Measurements from ENCODE around the gene LRRFIP1. TPM values are rescaled to one million over a fixed set of nuclear protein-coding genes. Genes with fewer than 3 reads are reported as not detected.

Gene LRRFIP1
- total and polyA plus RNA-seq, 2 of the 13 experiments (the other 11 are each of a cell fraction or from before 2014, with no cell fraction given), result 15.9 to 40.5 TPM

- TF ChIP-seq ZNF574 (CRISPR knock-in tag; IDR thresholded peaks at IDR 0.05) (peak; percentile 68), MAX (IDR thresholded peaks at IDR 0.05) (peak; percentile 94), HOXA9 (CRISPR knock-in tag; IDR thresholded peaks at IDR 0.05; ENCODE audit: borderline replicate concordance) (no peak), ZFP82 (CRISPR knock-in tag; IDR thresholded peaks at IDR 0.05; ENCODE audit: borderline replicate concordance) (no peak), ERF (CRISPR knock-in tag; IDR thresholded peaks at IDR 0.05) (peak; percentile 67; the same call in 1 of the 2 replicates), ZBTB21 (CRISPR knock-in tag; IDR thresholded peaks at IDR 0.05) (peak; percentile 91), ZNF143 (CRISPR knock-in tag; IDR thresholded peaks at IDR 0.05) (0 out of 2 replicates have a peak, but pooled peaks have one; percentile 5), HOMEZ (CRISPR knock-in tag; IDR thresholded peaks at IDR 0.05; ENCODE audit: low read depth) (peak; percentile 94)
- TF ChIP-seq, protein P1, sequence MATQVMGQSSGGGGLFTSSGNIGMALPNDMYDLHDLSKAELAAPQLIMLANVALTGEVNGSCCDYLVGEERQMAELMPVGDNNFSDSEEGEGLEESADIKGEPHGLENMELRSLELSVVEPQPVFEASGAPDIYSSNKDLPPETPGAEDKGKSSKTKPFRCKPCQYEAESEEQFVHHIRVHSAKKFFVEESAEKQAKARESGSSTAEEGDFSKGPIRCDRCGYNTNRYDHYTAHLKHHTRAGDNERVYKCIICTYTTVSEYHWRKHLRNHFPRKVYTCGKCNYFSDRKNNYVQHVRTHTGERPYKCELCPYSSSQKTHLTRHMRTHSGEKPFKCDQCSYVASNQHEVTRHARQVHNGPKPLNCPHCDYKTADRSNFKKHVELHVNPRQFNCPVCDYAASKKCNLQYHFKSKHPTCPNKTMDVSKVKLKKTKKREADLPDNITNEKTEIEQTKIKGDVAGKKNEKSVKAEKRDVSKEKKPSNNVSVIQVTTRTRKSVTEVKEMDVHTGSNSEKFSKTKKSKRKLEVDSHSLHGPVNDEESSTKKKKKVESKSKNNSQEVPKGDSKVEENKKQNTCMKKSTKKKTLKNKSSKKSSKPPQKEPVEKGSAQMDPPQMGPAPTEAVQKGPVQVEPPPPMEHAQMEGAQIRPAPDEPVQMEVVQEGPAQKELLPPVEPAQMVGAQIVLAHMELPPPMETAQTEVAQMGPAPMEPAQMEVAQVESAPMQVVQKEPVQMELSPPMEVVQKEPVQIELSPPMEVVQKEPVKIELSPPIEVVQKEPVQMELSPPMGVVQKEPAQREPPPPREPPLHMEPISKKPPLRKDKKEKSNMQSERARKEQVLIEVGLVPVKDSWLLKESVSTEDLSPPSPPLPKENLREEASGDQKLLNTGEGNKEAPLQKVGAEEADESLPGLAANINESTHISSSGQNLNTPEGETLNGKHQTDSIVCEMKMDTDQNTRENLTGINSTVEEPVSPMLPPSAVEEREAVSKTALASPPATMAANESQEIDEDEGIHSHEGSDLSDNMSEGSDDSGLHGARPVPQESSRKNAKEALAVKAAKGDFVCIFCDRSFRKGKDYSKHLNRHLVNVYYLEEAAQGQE (IDR thresholded peaks at IDR 0.05; ENCODE audit: borderline replicate concordance in 1 of 2, low read depth in 1 of 2, low read length in 2 of 2), result 0 out of 4 replicates have a peak, but pooled peaks of 1 of the 2 experiments have one; percentile 24
Observed at GRCh38 chr2:237669628-237670392, 42.4 kb downstream of the LRRFIP1 start (continued).

All from HepG2 (cell line).